Activated T-cell treated with anti-CD3 and anti-CD28 coated beads, Interleukin-2, amount 50 U/mL, for 24 hours (primary cell): Measurements from ENCODE around the gene GCH1.

Source experiments
- DNase-seq: peaks from one replicate; pipeline ENCODE4 v3.0.0-alpha.2; 2020
- H3K27ac Mint-ChIP-seq: 2 replicates; pipeline ENCODE4 v1.8.0; 2020; ENCODE audit warnings: mild to moderate bottlenecking, mixed read lengths
- H3K27me3 Mint-ChIP-seq: 2 replicates; pipeline ENCODE4 v1.8.0; 2020; ENCODE audit warnings: mixed read lengths
- H3K36me3 Mint-ChIP-seq: 2 replicates; pipeline ENCODE4 v1.8.0; 2020; ENCODE audit warnings: low read depth, mixed read lengths
- H3K4me1 Mint-ChIP-seq: 2 replicates; pipeline ENCODE4 v1.8.0; 2020; ENCODE audit warnings: low read depth, mixed read lengths
- H3K4me3 Mint-ChIP-seq: 2 replicates; pipeline ENCODE4 v1.8.0; 2020; ENCODE audit warnings: mild to moderate bottlenecking, moderate library complexity, mixed read lengths
- H3K9me3 Mint-ChIP-seq: 2 replicates; pipeline ENCODE4 v1.8.0; 2020; ENCODE audit warnings: mixed read lengths

Gene GCH1

DNA sequence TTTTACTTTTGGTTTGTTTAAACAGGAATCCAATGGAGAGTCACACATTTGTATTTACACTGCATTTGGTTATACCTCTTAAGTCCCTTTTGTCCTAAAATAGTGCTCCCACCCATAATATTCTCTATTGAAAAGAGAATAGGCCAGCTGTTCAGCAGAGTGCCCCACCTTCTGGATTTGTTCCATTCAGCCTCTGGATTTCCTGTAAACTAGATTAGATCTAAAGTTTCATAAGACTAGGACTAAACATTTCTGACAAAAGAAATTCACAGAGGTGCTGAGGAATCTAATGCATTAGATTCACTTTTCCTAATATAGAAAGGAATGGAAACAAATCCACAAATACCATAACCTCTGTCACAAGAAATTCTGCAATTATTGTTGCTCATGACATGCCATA is 38.1 kb downstream of the GCH1 start:
- Mint-ChIP-seq H3K4me3 (no peak overlapping the region), H3K27ac (no peak overlapping the region), H3K36me3 (peaks cover 32% of the 10 kb centered on the region), H3K27me3 (no peaks in the 10 kb centered on the region), H3K4me1 (peaks cover 17% of the 10 kb centered on the region), H3K9me3 (no peaks in the 10 kb centered on the region)
- no peak for DNase-seq

DNA sequence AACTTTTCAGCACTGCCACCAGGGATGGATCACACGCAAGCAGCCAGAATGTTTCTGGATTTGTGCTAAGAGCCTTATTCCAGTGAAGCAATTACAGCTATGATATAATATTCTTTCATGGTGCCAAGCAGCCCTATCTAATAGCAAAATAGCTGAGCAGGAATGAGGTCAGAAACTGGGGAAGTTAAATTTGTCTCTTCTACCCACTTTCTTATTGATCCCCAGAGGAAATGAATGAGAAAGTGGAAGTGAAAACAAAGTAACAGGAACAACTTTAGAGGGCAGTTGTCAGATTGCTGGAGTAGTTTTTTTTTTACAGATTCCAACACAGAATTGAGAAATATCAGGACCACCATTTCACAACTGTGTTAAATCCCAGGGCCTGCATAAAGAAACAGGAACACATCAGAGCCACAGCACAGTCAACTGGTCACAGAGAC is 44.8 kb downstream of the GCH1 start:
- Mint-ChIP-seq H3K27ac (no peak overlapping the region), H3K9me3 (no peaks in the 10 kb centered on the region), H3K36me3 (peaks cover 49% of the 10 kb centered on the region), H3K4me1 (peaks cover 24% of the 10 kb centered on the region), H3K27me3 (no peaks in the 10 kb centered on the region), H3K4me3 (no peak overlapping the region)
- no peak for DNase-seq

DNA sequence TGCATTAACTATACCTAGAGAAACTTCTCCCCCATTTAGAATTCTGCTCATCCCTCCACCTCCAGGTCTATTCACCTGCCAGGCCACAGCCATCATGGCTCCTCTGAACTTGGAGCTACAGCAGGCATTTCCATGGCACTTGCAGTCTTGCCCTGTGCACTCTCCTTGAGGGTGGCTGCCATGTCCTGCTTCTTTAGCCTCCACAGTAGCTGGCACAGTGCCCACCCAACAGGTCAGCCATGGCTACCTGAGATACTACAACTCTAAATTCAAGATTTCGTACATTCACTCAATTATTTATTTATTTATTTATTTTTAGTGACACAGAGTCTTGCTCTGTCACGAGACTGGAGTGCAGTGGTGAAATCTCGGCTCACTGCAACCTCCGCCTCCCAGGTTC is 46.5 kb downstream of the GCH1 start:
- DNase-seq, result no peak
- no peaks in the 10 kb centered on the region for H3K27me3 Mint-ChIP-seq
- H3K4me1 Mint-ChIP-seq, result peaks cover 24% of the 10 kb centered on the region
- H3K36me3 Mint-ChIP-seq, result peaks cover 41% of the 10 kb centered on the region
- H3K4me3 Mint-ChIP-seq, result no peak overlapping the region
- peak overlapping the region; percentile 16 for H3K27ac Mint-ChIP-seq
- no peaks in the 10 kb centered on the region for H3K9me3 Mint-ChIP-seq

DNA sequence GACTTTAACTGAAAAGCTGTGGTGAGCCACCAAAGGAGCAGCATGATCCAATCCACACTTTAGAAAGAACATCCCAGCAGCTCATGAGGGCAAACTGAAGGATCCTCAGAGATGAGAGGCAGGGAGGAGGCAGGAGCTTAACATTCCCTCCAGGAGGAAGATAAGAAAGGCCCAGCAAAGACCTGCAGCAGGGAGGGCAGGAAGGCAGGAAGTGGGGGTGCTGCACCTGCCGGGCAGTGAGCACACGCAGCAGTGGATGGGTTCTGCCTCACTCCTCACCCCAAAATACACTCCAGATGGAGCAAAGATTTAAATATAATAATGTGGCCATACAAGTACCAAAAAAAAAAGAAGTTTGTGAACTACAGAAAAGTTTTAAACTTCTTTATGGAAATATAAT is 48.4 kb downstream of the GCH1 start:
- DNase-seq, result no peak
- H3K4me3 Mint-ChIP-seq, result no peak overlapping the region
- H3K36me3 Mint-ChIP-seq, result peaks cover 32% of the 10 kb centered on the region
- H3K4me1 Mint-ChIP-seq, result peaks cover 24% of the 10 kb centered on the region
- no peak overlapping the region for H3K27ac Mint-ChIP-seq
- no peaks in the 10 kb centered on the region for H3K27me3 Mint-ChIP-seq
- no peaks in the 10 kb centered on the region for H3K9me3 Mint-ChIP-seq

DNA sequence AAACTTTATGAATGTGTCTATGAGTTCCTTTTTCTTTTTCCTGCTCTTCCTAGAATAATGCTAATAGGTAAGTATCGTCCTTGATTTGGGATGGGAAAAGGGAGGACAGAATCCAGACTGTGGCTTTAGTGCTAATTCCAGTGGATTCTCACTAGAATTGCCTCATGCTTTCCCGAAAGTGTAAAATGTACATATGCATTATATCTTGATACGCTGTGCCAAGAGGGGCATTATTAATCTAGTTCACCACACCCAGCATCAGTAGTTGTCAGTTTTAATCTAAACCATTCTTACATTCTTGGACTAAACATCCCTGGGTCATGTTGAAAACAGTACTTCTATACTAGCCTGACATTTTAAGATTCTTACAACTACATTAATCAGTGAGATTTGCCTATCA is 49.3 kb downstream of the GCH1 start:
- Mint-ChIP-seq H3K27me3 (no peaks in the 10 kb centered on the region), H3K36me3 (peaks cover 25% of the 10 kb centered on the region), H3K4me3 (no peak overlapping the region), H3K27ac (no peak overlapping the region), H3K4me1 (peaks cover 21% of the 10 kb centered on the region), H3K9me3 (no peaks in the 10 kb centered on the region)
- DNase-seq, result no peak

DNA sequence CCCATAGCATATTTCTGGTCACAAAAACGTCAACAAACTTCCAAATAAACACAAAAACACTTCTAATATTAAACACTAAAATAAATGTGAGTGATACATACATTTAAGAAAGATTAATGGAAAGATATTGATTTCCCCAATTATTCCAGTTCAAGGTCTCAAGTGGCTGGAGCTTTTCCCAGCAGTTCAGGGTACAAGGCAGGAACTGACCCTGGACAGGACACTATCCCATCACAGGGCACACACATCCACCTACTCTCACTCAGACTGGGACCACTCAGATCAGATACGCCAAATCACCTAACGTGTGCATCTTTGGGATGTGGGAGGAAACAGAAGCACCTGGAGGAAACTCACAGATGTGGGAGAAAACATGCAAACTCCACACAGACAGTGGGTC is 50.4 kb downstream of the GCH1 start:
- H3K4me1 Mint-ChIP-seq, result peaks cover 13% of the 10 kb centered on the region
- H3K27me3 Mint-ChIP-seq, result no peaks in the 10 kb centered on the region
- H3K9me3 Mint-ChIP-seq, result no peaks in the 10 kb centered on the region

DNA sequence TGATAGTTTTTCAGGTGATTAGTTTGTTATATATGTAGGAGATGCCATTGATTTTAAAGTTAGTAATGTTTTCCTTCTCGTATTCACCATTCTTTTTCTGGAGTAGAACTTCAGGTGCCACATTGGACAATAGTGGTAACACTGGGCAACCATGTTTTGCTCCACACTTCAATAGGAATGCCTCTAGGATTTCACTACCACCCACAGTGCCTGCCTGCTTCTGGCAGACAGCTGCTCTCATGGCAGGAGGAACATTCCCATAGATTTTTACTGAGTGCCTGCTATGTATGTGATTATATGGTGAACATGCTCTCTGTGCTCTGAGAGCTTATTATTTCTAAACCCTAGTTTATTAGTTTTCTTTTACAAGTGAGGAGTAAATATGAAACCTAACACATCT is 53.7 kb downstream of the GCH1 start:
- no peak for DNase-seq
- H3K4me1 Mint-ChIP-seq, result no peaks in the 10 kb centered on the region
- no peaks in the 10 kb centered on the region for H3K9me3 Mint-ChIP-seq
- H3K4me3 Mint-ChIP-seq, result no peak overlapping the region
- no peak overlapping the region for H3K27ac Mint-ChIP-seq
- peaks cover 31% of the 10 kb centered on the region for H3K36me3 Mint-ChIP-seq
- no peaks in the 10 kb centered on the region for H3K27me3 Mint-ChIP-seq

More for the DNA sequence above, 50.4 kb downstream of the GCH1 start:
- H3K27ac Mint-ChIP-seq, result no peak overlapping the region
- no peak for DNase-seq
- peaks cover 17% of the 10 kb centered on the region for H3K36me3 Mint-ChIP-seq
- no peak overlapping the region for H3K4me3 Mint-ChIP-seq

DNA sequence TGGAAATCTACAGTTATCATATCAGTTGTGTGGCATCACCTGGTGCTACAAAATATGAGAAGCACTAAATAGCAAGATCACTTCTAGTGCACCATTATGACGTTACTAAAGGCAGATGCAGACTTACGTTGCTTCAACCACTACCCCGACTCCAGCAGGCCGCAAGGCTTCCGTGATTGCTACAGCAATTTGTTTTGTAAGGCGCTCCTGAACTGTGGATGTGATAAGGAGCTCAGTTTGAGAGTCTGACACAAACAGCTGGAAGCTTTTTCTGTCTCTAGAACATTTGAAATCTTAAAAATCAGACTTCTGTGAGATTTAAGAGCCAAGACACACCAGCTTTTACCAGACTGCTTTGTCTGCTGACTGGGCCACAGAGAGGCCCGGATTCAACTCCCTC is 57.0 kb downstream of the GCH1 start:
- no peak for DNase-seq
- Mint-ChIP-seq H3K9me3 (no peaks in the 10 kb centered on the region), H3K27ac (no peak overlapping the region), H3K27me3 (no peaks in the 10 kb centered on the region), H3K4me3 (no peak overlapping the region), H3K4me1 (no peaks in the 10 kb centered on the region), H3K36me3 (peaks cover 52% of the 10 kb centered on the region)

DNA sequence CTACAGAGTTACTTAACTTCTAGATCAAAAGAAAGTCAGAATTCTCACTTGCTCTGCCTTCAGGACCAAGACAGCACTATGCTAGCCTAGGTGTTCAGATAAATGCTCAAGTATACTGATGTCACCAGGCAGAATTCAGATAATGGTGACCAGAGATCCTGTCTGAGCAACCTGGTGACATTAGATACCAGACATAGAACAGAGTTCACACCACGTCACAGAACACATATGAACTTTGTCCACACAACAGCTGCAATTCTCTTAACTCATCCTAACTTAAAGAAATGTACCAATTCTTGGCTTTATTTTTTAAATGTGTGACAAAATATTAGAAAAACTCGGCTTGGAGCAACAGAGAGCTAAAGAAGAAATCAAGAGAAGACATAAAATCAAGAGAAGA is 58.1 kb downstream of the GCH1 start:
- Mint-ChIP-seq H3K4me3 (no peak overlapping the region), H3K9me3 (no peaks in the 10 kb centered on the region), H3K4me1 (no peaks in the 10 kb centered on the region), H3K27ac (no peak overlapping the region), H3K36me3 (peaks cover 60% of the 10 kb centered on the region), H3K27me3 (no peaks in the 10 kb centered on the region)
- DNase-seq, result no peak

DNA sequence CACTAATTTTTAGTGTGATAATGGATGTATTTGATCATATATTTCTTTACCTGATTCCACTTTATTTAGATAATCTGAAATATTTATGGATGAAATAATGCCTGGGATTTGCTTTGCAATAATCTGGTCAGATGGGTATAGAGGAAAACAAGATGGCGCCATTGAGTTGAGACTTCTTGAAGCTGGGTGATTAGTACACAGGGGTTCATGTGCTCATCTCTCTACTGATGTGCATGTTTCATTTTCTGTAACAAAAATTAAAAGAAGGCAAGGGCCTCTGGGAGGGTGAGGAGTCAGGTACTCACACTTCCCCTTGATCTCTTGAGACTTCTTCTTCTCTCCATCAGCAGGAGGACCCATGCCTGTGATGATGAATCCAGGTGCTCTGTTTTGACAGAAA is 61.8 kb downstream of the GCH1 start:
- Mint-ChIP-seq H3K27me3 (no peaks in the 10 kb centered on the region), H3K4me1 (no peaks in the 10 kb centered on the region), H3K9me3 (no peaks in the 10 kb centered on the region), H3K36me3 (peaks cover 63% of the 10 kb centered on the region), H3K27ac (peak overlapping the region; percentile 27), H3K4me3 (no peak overlapping the region)
- DNase-seq, result no peak

DNA sequence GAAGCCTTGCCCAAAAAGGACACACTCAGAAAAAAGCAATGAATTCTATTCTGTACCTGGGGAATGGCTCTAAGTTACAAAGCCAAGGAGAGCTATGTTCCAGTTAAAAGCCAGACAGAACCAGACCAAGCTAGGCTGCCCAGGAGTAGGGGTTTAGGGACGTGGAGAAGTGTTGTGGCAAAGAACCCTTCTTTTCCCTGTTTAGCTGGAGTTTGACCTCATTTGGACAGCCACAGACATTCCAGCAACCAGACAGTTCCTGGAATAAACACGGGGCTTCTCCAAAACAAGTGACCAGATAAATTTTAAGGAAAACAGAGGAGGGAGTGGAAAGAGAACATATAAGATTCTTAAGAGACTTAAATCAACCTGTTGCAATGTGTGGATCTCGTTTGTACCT is 62.3 kb downstream of the GCH1 start:
- no peaks in the 10 kb centered on the region for H3K9me3 Mint-ChIP-seq
- DNase-seq, result no peak
- H3K27ac Mint-ChIP-seq, result no peak overlapping the region
- H3K36me3 Mint-ChIP-seq, result peaks cover 59% of the 10 kb centered on the region
- H3K4me1 Mint-ChIP-seq, result no peaks in the 10 kb centered on the region
- no peak overlapping the region for H3K4me3 Mint-ChIP-seq
- no peaks in the 10 kb centered on the region for H3K27me3 Mint-ChIP-seq

DNA sequence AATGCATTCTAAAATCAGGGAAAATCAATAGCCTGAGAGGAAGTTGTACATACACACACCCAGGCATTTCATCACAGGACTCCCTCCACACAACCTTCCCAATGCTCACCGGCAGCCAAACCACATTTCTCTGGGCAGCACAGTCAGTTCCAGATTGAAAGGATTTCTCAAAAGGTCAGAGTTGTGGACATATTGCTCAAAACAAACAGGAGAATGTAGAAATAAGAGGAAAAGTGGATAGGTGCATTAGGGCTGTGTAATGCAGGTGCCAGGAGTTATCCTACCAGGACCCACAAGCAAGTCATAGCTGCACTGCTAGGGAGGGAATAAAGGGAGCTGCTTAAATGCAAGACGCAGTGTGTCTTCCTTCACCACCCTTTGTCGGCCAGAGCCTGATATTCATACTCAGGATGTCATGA is 62.9 kb downstream of the GCH1 start:
- H3K27me3 Mint-ChIP-seq, result no peaks in the 10 kb centered on the region
- H3K36me3 Mint-ChIP-seq, result peaks cover 58% of the 10 kb centered on the region
- H3K4me3 Mint-ChIP-seq, result no peak overlapping the region
- H3K9me3 Mint-ChIP-seq, result no peaks in the 10 kb centered on the region
- H3K27ac Mint-ChIP-seq, result no peak overlapping the region
- no peak for DNase-seq
- no peaks in the 10 kb centered on the region for H3K4me1 Mint-ChIP-seq

DNA sequence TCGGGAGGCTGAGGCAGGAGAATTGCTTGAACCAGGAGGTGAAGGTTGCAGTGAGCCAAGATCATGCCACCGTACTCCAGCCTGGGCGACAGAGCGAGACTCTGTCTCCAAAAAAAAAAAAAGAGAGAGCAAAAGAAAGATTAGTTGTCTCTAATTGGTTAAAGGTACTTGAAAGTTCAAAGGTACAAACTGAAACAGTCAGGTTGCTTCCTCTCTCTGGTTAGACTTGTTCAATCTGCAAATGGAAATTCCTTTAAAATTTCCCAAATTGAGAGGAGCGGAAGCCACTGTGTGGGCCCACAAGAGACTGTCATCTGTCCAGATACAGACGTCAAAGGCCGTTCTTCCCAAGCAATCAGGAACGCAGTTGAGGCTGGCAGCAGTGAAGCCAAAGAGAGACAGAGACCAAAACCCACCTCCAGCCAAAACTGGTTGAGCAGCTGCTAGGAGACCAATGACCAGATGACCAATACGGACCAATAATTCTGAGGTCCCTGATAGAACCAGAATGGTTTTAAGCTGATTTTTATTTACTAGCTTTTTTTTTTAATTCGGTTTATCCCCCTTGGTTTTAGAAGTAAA is 63.6 kb downstream of the GCH1 start:
- Mint-ChIP-seq H3K4me1 (no peaks in the 10 kb centered on the region), H3K27ac (no peak overlapping the region), H3K4me3 (no peak overlapping the region), H3K9me3 (no peaks in the 10 kb centered on the region), H3K27me3 (no peaks in the 10 kb centered on the region), H3K36me3 (peaks cover 51% of the 10 kb centered on the region)
- no peak for DNase-seq

DNA sequence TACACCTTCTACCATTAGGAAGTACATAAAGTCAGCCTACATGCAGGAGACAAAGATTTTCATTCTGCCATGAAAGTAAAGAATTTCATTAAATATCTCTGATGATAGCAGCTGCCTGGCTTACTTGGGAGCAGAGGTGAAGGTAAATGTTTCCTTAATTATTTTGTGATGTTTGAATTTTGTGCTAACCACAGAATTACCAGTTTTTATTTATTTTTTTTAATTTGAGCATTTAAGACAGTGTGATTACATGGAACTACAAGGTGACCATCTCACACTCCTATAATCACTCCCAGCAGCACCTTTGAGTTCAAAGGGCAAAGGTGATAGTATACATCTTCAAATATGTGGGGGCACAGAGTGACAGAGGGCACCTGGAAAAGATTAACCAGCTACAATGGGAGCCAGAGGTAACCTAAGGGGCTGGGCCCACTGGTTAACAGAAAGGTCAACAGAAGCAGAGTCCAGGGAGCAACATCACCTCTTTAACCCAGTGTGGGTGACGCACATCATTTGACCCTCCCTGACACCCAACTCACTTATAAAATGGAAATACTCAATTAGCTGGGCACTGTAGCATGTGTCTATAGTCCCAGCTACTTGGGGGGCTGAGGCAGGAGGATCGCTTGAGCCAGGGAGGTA is 65.0 kb downstream of the GCH1 start:
- Mint-ChIP-seq H3K4me3 (no peak overlapping the region), H3K27me3 (no peaks in the 10 kb centered on the region), H3K27ac (no peak overlapping the region), H3K36me3 (peaks cover 38% of the 10 kb centered on the region), H3K9me3 (no peaks in the 10 kb centered on the region), H3K4me1 (no peaks in the 10 kb centered on the region)
- DNase-seq, result no peak

DNA sequence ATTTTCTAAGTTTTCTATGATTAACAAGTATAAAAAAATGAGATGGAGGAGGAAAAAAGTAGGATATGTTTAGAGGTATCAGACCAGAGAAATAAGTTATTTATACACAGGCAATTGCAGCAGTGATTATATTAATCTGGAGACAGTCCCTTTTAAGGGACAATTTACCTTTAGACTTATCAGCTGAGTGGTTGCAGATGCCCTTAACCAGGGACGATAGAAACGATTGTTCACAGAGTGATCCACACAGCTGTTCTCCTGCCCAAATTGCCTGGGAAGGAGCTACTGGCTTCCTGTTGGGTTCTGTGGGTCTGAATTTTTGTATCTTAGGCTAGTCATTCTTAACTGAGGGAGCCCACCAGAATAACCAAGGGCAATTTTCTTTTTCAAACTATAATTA is 66.4 kb downstream of the GCH1 start:
- Mint-ChIP-seq H3K27me3 (no peaks in the 10 kb centered on the region), H3K36me3 (peaks cover 24% of the 10 kb centered on the region), H3K27ac (no peak overlapping the region), H3K9me3 (peaks cover 2% of the 10 kb centered on the region), H3K4me3 (no peak overlapping the region), H3K4me1 (no peaks in the 10 kb centered on the region)
- no peak for DNase-seq

DNA sequence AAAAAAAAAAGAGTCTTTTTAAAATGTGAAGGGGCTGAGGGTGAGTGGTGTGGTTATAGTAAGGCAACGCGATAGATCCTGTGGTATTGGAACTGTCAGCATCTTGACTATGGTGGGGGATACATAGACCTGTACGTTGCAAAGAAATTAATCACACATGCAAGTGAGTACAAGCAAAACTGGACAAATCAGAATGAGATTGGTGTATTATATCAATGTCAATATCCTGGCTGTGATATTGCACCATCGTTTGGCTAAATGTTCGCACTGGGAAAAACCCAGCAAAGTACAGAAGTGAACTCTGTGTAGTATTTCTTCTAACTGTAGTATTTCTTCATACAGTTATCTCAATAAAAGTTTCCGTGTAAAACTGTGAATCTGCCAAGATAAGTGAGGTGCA is 67.9 kb downstream of the GCH1 start:
- no peaks in the 10 kb centered on the region for H3K4me1 Mint-ChIP-seq

More for the DNA sequence above, 67.9 kb downstream of the GCH1 start:
- peaks cover 9% of the 10 kb centered on the region for H3K9me3 Mint-ChIP-seq
- no peaks in the 10 kb centered on the region for H3K27me3 Mint-ChIP-seq
- no peak for DNase-seq
- no peak overlapping the region for H3K4me3 Mint-ChIP-seq
- H3K36me3 Mint-ChIP-seq, result peaks cover 11% of the 10 kb centered on the region
- no peak overlapping the region for H3K27ac Mint-ChIP-seq
